Gastrocnemius medialis (tissue), 4 donors: Measurements from ENCODE around the gene CEP72.

ENCODE experiments used
- CTCF ChIP-seq, 5 experiments: fragments of 450-650 bp in 3 of 5; fragments of 200-600 bp in 2 of 5; sonication (generic) in 2 of 5; IDR thresholded peaks in 4 of 5; conservative IDR thresholded peaks in 1 of 5; 1 replicate in 4 of 5; 2 replicates in 1 of 5; pipeline ENCODE4 v1.5.1; 2016 to 2019; ENCODE audit warnings: antibody characterized with exemption in 5 of 5, mild to moderate bottlenecking in 3 of 5, moderate library complexity in 3 of 5
- POLR2A ChIP-seq, 2 donors: fragments of 450-650 bp; IDR thresholded peaks; one replicate each; pipeline ENCODE4 v1.6.1; 2017; ENCODE audit warnings: antibody characterized with exemption in 2 of 2, mild to moderate bottlenecking in 2 of 2, moderate library complexity in 2 of 2

- TF ChIP-seq CTCF (IDR thresholded peaks at IDR 0.05 in 4 of 5, conservative IDR thresholded peaks at IDR 0.05 in 1 of 5) (no peak), POLR2A (IDR thresholded peaks at IDR 0.05) (no peak)
Measured at GRCh38 chr5:664343-664993, 52.3 kb downstream of the CEP72 start.
